HG02981 (cell line): ENCODE measurements around the gene GGCT.
"Not testable (repeated sequence)": the region's sequence is repeated elsewhere in the genome, so short reads cannot be mapped to it uniquely, and the experiment has no call there.

Experiments
- ATAC-seq: cut with Tn5 transposase; IDR thresholded peaks from one replicate; pipeline ENCODE4 v1.9.1; 2021; ENCODE audit warnings: mild to moderate bottlenecking, moderate library complexity; ENCODE audit not compliant: unreplicated experiment

GGCT gene

DNA sequence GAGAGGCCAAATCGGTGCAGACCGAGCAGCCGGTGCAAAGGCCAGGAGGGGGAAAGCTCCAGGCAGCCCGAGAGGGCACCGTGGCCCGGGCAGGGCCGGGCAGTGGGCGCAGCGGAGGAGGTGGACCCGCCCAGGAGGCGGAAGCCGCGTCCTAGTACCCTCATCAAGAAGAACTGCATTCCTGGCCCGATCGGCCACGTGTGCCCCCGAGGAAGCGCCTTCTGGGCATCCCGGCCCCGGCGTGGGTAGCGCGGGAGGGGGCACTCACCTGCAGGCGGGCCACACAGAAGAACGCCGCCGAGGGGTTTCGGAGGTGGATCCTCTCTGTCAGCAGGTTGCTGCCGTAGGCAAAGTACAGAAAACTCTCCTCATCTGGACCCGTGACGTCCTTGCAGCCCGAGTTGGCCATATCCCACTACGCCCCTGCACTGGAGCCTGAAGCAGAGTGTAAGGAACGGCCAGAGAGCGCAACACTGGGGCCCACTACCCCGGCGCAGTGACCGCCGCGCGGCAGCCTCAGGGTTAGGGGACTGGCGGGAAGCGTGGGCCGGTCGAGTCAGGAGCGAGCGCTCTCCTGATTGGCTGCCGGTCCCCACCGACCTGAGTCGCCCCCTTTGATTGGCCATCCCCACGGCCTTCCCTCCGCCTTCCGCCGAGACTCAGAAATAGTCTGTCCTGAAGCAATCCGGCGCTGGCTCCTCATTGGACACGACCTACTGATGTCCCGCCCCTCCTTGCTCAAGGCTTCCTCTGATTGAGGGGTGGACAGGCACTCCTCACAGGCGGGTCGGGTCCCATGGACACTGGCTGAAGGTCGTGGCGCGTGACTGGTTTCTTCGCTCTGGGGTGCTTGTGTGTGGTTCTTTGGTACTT is at the start of gene GGCT:
Gene GGCT, minus strand, starts transcription at position 529 of the 873 bp plus-strand sequence. Its CDS starts 120 bp downstream, at position 409.
- ATAC-seq = peak; percentile 99

DNA sequence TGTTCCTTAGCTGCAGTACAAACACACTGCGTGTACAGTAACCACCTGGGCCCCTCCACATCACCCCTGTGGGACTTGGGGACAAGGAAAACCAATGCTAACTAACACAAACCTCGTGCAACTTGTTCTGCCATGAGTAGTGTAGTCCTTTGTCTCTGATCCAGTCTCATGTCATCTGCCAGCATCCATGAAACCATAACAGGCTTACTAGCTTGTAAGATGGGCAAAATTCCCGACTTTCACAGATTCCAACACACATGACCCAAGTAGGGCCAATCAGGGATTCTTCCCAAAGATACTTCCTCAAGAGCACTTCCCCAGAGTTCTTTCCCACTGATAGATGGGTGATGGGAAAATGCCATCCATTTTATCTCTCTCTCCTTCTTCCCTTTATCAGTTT is 48.9 kb upstream of the GGCT start:
- no peak for ATAC-seq

- no peak for ATAC-seq
Observed at GRCh38 chr7:30553141-30553540, 48.5 kb upstream of the GGCT start.

GRCh38 chr7:30552330-30552729 is 47.7 kb upstream of the GGCT start:
- ATAC-seq = no peak

DNA sequence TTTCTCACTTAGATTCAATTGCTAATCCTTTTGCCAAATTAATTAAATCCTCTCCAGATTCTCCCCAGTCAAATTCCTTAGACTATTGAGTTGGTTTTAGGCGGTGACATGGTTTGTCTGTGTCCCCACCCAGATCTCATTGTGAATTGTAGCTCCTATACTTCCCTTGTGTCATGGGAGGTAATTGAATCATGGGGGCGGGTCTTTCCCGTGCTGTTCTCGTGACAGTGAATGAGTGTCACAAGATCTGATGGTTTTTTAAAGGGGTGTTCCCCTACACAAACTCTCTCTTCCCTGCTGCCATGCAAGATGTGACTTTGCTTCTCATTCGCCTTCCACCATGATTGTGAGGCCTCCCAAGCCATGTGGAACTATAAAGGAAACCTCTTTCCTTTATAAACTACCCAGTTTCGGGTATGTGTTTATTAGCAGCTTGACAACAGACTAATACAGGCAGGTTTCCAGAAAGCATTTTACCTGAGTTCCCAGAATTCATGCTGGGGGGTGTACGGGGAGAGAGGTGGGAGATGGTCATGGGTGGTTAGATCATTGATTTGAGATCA is 45.4 kb upstream of the GGCT start:
- ATAC-seq = no peak

GRCh38 chr7:30548845-30549244 is 44.2 kb upstream of the GGCT start:
- ATAC-seq = no peak

DNA sequence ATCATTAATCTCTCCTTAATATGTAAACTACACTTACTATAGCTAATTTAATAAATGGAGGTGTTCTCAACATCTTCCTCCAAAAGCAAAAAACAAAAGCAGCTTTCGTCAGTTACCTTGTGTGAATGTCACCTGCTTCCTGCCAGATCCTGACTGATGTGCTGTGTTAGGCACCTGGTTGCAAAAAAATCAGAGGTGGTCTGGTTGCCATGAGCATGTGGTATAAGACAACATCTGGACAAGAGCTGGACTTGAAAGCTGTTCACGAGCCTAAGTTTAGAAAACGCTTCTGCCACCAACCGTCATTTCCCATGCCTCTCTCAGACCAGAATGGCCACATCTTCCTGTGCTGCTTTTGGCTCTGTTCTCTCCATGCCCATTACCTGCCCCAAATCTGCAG is 42.0 kb upstream of the GGCT start:
- ATAC-seq = no peak

DNA sequence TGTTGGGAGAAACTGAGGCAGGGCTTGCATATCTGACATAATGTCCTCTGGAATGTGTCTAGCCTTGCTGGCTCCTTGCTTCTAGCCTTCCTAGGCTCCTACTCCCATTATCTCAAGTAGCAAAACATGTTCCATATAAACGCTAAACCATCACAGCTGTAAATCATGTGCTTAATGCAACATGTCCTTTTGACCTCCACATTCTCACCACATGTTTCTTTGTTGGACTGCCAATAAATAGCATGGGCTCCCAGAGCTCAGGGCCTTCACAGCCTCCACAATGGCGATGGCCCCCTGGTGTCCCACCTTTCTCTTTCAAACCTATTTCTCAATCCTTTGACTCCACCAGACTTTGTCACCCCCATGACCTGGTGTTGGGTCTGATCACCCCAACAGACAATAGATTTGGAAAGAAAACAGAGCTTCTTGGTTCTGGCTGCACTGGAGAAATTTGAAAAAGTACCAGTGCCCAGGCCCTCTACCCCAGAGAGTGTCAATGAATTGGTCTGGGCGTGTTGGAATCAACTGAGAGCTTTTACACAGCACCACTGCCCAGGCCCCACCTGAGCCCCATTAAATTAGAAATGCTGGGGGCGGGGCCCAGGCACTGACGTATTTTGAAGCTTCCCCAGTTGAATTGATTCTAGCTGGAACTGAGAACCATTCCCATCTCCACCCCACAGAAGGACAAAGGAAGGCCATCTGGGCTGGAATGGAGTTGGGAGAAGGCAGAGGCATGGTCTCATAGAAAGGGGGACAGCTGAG is 41.3 kb upstream of the GGCT start:
- no peak for ATAC-seq

DNA sequence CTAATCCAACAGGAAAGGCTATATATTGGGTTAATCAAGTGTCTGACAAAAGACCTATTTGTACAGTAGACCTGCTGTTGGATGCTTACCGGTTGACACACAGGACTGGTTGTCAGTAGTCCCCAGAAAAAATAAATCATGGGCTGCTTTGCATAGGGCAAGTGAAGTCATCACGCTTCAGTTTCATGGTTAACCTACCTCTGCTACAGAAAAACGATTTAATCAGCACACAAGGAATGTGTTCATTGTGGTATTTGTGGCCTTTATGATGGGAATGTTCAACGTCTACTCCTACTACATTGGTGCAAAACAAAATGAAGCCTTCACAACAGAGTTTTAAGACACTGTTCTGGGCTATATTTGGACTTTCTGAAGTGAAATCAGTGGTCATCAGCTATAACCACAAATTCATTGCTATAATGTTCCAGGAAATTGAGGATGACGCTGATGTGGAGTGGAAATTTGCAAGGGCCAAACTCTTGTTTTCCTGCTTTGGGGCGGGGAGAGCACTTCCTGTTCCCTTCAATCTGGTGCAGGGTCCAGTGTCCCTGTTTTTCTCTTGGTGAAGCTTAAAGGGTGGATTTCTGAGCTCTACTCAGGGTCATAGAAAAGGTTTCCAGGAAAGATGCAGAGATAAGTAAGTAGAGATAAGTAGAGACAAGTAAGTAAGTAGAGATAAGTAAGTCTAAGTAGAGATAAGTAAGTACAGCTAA is 39.3 kb upstream of the GGCT start:
- ATAC-seq = no peak

DNA sequence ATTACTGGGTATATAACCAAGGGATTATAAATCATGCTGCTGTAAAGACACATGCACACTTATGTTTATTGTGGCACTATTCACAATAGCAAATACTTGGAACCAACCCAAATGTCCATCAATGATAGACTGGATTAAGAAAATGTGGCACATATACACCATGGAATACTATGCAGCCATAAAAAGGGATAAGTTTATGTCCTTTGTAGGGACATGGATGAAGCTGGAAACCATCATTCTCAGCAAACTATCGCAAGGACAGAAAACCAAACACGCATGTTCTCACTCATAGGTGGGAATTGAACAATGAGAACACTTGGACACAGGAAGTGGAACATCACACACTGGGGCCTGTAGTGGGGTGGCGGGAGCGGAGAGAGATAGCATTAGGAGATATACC is 38.5 kb upstream of the GGCT start:
- ATAC-seq = not testable (repeated sequence)

GRCh38 chr7:30533886-30534285 is 29.3 kb upstream of the GGCT start:
- no peak for ATAC-seq

DNA sequence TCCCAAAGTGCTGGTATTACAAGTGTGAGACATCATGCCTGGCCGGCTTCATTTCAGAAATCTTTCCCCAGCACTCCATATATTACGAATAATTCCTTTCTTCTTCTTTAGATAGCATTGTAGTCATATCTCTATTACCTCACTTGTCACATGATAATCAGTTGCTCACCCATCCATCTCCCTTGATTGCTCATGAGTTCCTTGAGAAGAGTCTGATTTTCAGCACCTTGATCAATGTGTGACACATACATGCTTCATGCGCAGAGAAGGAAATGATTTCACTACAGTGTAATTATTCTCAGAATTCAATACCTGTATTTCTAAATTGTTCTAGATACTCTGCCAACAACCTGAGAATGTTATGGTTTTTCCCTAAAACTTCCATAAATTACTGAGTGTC is 26.7 kb upstream of the GGCT start:
- ATAC-seq = no peak

DNA sequence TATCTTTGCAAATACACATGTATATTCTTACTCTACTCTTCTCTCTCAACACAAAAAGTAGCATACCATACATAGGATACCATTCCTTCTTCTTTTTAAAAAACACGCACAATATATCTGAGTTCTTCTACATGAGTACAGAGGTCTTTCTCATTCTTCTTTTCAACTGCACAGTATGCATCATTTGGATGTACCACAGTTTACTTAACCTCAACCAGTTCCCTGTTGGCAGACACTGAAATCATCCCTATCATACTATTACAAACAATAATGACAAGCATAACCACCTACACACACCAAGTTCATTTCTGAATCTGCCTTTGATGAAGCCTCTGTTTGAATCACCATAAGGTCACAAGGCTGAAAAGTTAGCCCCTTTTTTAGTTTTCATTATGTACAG is 25.7 kb upstream of the GGCT start:
- no peak for ATAC-seq

DNA sequence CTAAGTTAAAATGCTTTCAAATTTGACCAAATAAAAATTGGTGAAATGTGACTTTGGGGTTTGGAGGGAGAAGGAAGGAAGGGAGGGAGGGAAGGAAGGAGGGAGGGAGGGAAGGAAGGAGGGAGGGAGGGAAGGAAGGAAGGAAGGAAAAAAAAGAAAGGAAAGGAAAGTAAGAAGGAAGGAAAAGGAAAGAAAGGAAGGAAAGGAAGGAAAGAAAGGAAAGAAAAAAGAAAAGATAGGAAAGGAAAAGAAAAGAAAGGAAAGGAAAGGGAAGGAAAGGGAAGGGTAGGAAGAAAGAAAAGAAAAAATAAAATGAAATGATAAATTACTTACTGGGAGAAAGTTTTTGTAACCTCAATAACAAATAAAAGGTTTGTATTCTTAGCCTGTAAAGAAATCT is 24.1 kb upstream of the GGCT start:
- no peak for ATAC-seq

GRCh38 chr7:30527297-30527696 is 22.7 kb upstream of the GGCT start:
- ATAC-seq = not testable (repeated sequence)

GRCh38 chr7:30526163-30526562 is 21.5 kb upstream of the GGCT start:
- ATAC-seq = no peak

- no peak for ATAC-seq
Observed at GRCh38 chr7:30525429-30525828, 20.8 kb upstream of the GGCT start.

DNA sequence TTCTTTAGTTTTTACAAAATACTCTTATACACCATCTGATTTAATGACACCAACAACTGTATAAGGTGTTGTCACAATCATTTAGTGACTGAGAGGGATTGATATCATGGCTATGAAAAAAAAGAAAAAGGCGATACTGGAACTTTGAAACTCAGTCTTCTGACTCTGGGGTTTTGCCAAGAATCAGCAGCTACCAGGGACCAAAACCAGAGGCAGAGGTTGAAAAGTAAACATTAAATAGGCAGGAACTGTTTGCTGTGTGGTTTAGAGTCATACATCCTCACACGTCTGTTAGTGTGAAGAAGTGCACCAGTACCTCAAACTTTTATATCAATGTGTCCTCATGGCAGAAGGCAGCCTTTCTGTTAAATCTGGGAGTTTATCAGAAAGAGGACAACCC is 19.9 kb upstream of the GGCT start:
- no peak for ATAC-seq

GRCh38 chr7:30523466-30523865 is 18.8 kb upstream of the GGCT start:
- no peak for ATAC-seq

DNA sequence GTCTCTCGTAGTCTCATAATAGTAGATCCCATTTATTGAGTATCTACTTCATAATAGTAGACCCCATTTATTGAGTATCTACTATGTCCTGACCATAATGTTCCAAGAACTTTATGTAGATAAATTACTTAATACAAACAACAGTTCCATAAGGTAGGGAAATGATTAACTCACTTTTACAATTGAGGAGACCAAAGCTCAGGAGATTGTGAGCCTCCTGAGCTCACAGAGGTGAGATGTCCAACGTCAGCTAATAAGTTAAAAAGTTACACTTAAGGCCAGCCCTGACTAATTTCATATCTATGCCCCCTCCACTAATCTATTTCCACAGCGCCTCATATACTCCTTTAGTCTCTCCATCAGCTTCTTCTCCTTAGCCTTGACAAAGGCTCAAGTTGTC is 17.5 kb upstream of the GGCT start:
- no peak for ATAC-seq

DNA sequence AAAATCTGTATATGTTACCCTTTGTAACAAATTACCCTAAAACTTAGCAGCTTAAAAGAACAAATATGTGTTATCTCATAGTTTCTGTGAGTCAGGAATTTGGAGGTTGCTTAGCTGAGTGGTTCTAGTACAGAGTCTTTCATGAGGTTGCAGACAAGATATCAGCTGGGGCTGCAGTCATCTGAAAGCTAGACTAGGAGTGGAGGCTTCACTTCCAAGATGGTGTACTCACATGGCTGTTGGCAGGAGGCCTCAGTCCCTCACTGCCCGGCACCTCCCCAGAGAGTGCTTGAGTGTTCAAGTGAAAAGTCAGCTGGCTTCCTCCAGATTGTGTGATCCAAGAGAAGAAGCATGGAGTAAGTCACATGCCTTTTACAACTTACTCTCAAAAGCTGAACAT is 16.9 kb upstream of the GGCT start:
- ATAC-seq = no peak
